ENCODE data around the gene GPR183. TPM values are rescaled to one million over a fixed set of nuclear protein-coding genes. Genes with fewer than 3 reads are reported as not detected.

The GPR183 gene
- total RNA-seq, 1 experiment from 2014 or later: 0.30 TPM

- Histone ChIP-seq H3K79me2 (ENCODE audit: insufficient read depth, low read length) (peaks cover 12% of the 10 kb centered on the region), H3K36me3 (ENCODE audit: control insufficient read depth in 1 of 2, insufficient read depth in 2 of 2, low read length in 2 of 2) (no peaks in the 10 kb centered on the region), H3K27me3 (ENCODE audit: insufficient read depth, low read length) (no peaks in the 10 kb centered on the region), H4K20me1 (ENCODE audit: insufficient read depth) (no peaks in the 10 kb centered on the region), H3K9me2 (ENCODE audit: insufficient read depth) (no peaks in the 10 kb centered on the region), H3K4me2 (ENCODE audit: low read length) (peak overlapping the region; percentile 64), H3K9ac (ENCODE audit: low read length) (peak overlapping the region; percentile 10; the same call in 1 of the 2 replicates), H2AFZ (ENCODE audit: low read depth, low read length, poor library complexity, severe bottlenecking) (no peak overlapping the region), H3K9me3 (ENCODE audit: control insufficient read depth in 1 of 2, insufficient read depth in 1 of 2, low read depth in 1 of 2, low read length in 2 of 2) (no peaks in the 10 kb centered on the region), H3K4me1 (ENCODE audit: control insufficient read depth in 1 of 2, insufficient read depth in 2 of 2, low read length in 2 of 2) (peaks cover 78 to 85% of the 10 kb centered on the region in 2 experiments), H3K27ac (ENCODE audit: low read depth, low read length) (no peak overlapping the region), H3K4me3 (replicated peaks in 1 of 2; ENCODE audit: low read depth in 1 of 2, low read length in 2 of 2) (no peak overlapping the region)
- no peak for TF ChIP-seq EZH2 (IDR thresholded peaks at IDR 0.05)
- TF ChIP-seq EGR1 (IDR thresholded peaks at IDR 0.05; ENCODE audit: low read depth): no peak
- TF ChIP-seq, protein P1, sequence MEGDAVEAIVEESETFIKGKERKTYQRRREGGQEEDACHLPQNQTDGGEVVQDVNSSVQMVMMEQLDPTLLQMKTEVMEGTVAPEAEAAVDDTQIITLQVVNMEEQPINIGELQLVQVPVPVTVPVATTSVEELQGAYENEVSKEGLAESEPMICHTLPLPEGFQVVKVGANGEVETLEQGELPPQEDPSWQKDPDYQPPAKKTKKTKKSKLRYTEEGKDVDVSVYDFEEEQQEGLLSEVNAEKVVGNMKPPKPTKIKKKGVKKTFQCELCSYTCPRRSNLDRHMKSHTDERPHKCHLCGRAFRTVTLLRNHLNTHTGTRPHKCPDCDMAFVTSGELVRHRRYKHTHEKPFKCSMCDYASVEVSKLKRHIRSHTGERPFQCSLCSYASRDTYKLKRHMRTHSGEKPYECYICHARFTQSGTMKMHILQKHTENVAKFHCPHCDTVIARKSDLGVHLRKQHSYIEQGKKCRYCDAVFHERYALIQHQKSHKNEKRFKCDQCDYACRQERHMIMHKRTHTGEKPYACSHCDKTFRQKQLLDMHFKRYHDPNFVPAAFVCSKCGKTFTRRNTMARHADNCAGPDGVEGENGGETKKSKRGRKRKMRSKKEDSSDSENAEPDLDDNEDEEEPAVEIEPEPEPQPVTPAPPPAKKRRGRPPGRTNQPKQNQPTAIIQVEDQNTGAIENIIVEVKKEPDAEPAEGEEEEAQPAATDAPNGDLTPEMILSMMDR (IDR thresholded peaks at IDR 0.05 in 2 of 3, conservative IDR thresholded peaks at IDR 0.05 in 1 of 3; ENCODE audit: borderline replicate concordance in 1 of 3, insufficient read depth in 1 of 3, low read depth in 2 of 3, low read length in 2 of 3): no peak
- TF ChIP-seq REST (IDR thresholded peaks at IDR 0.05; ENCODE audit: low read depth): no peak
- no peak for TF ChIP-seq FOSL1 (IDR thresholded peaks at IDR 0.05; ENCODE audit: low read depth)
- no peak for TF ChIP-seq CBX3 (IDR thresholded peaks at IDR 0.05; ENCODE audit: low read depth)
- no peak for TF ChIP-seq SIN3A (IDR thresholded peaks at IDR 0.05; ENCODE audit: low read depth)
- no peak for TF ChIP-seq POLR2A (IDR thresholded peaks at IDR 0.05; ENCODE audit: borderline replicate concordance, extremely low read depth, insufficient read depth, insufficient read length)
- TF ChIP-seq POLR2AphosphoS5 (IDR thresholded peaks at IDR 0.05; ENCODE audit: low read depth, low read length): no peak
- RAD21 ChIA-PET (ENCODE audit: low non-redundant PET in 1 of 2, low total read pairs in 2 of 2, uncharacterized antibody in 2 of 2, unreplicated experiment in 2 of 2): no interaction called here
- DNase-seq (ENCODE audit: low read depth, low spot score) (peak; percentile 68), ATAC-seq (no peak)
- CTCF ChIA-PET: no interaction called here
- no TSS peak for BruUV-seq (replicated peaks)
- intact Hi-C loops (cut with micrococcal nuclease): no loop called here
- POLR2A ChIA-PET: no interaction called here
These were observed 13.7 kb upstream of the GPR183 start for GRCh38 chr13:99320693-99321481.

Data from HCT116 (cell line).